Trophoblast cell (in vitro differentiated cells and primary cell): Measurements from ENCODE around the gene TBC1D5.

ENCODE experiments used
- DNase-seq, 2 donors: peaks; one replicate each; pipeline ENCODE4 v3.0.0-alpha.2; 2016
- H2AFZ ChIP-seq: 2 replicates; pipeline ENCODE4 v1.6.1; 2013; ENCODE audit warnings: low read length, moderate library complexity, mild to moderate bottlenecking; ENCODE audit not compliant: insufficient read depth, poor library complexity
- H2AK5ac ChIP-seq: 2 replicates; pipeline ENCODE4 v1.6.1; 2013; ENCODE audit warnings: mild to moderate bottlenecking, low read length
- H2BK120ac ChIP-seq: 2 replicates; pipeline ENCODE4 v1.6.1; 2013; ENCODE audit warnings: low read length, mild to moderate bottlenecking, moderate library complexity; ENCODE audit not compliant: insufficient read depth, poor library complexity
- H2BK12ac ChIP-seq: 2 replicates; pipeline ENCODE4 v1.6.1; 2013; ENCODE audit warnings: mild to moderate bottlenecking, low read length, moderate library complexity
- H2BK5ac ChIP-seq: 2 replicates; pipeline ENCODE4 v1.6.1; 2013; ENCODE audit warnings: low read length, low read depth, moderate library complexity, mild to moderate bottlenecking; ENCODE audit not compliant: poor library complexity
- H3K14ac ChIP-seq: 2 replicates; pipeline ENCODE4 v1.6.1; 2013; ENCODE audit warnings: mild to moderate bottlenecking, low read length
- H3K18ac ChIP-seq: 2 replicates; pipeline ENCODE4 v1.6.1; 2013; ENCODE audit warnings: mild to moderate bottlenecking, low read length
- H3K23ac ChIP-seq: 2 replicates; pipeline ENCODE4 v1.6.1; 2013; ENCODE audit warnings: low read length
- H3K27ac ChIP-seq: 2 replicates; pipeline ENCODE4 v1.5.1; 2013; ENCODE audit warnings: low read depth, mild to moderate bottlenecking, inconsistent platforms, low read length, moderate library complexity
- H3K27me3 ChIP-seq: 2 replicates; pipeline ENCODE4 v1.6.1; 2013; ENCODE audit warnings: inconsistent platforms, mild to moderate bottlenecking, low read length, moderate library complexity; ENCODE audit not compliant: insufficient read depth
- H3K36me3 ChIP-seq, 2 experiments: 1 replicate in 1 of 2; 2 replicates in 1 of 2; pipeline ENCODE4 v1.6.1; 2013; ENCODE audit warnings: low read length in 2 of 2, mild to moderate bottlenecking in 2 of 2, moderate library complexity in 1 of 2; ENCODE audit not compliant: insufficient read depth in 2 of 2, control insufficient read depth in 1 of 2
- H3K4ac ChIP-seq: 2 replicates; pipeline ENCODE4 v1.6.1; 2013; ENCODE audit warnings: low read depth, mild to moderate bottlenecking, low read length, moderate library complexity
- H3K4me1 ChIP-seq, 2 experiments: 1 replicate in 1 of 2; 2 replicates in 1 of 2; pipeline ENCODE4 v1.6.1; 2013; ENCODE audit warnings: low read length in 2 of 2, mild to moderate bottlenecking in 2 of 2, moderate library complexity in 1 of 2; ENCODE audit not compliant: insufficient read depth in 2 of 2, control insufficient read depth in 1 of 2
- H3K4me2 ChIP-seq: 2 replicates; pipeline ENCODE4 v1.6.1; 2013; ENCODE audit warnings: inconsistent platforms, mild to moderate bottlenecking, low read length, moderate library complexity
- H3K4me3 ChIP-seq: 2 replicates; pipeline ENCODE4 v1.5.1; 2013; ENCODE audit warnings: mild to moderate bottlenecking, low read depth, low read length, inconsistent platforms
- H3K79me1 ChIP-seq: one replicate; pipeline ENCODE4 v1.6.1; 2013; ENCODE audit warnings: low read length
- H3K79me2 ChIP-seq: 2 replicates; pipeline ENCODE4 v1.6.1; 2013; ENCODE audit warnings: low read length, mild to moderate bottlenecking; ENCODE audit not compliant: control insufficient read depth, insufficient read depth, poor library complexity
- H3K9ac ChIP-seq: 2 replicates; pipeline ENCODE4 v1.6.1; 2013; ENCODE audit warnings: mild to moderate bottlenecking, low read length
- H3K9me3 ChIP-seq: 2 replicates; pipeline ENCODE4 v1.6.1; 2013; ENCODE audit warnings: low read depth, mild to moderate bottlenecking, control low read depth, inconsistent platforms, low read length; ENCODE audit not compliant: insufficient read depth
- H4K12ac ChIP-seq: 2 replicates; pipeline ENCODE4 v1.6.1; 2013; ENCODE audit warnings: low read depth, mild to moderate bottlenecking, low read length, moderate library complexity
- H4K8ac ChIP-seq: 2 replicates; pipeline ENCODE4 v1.6.1; 2013; ENCODE audit warnings: low read depth, mild to moderate bottlenecking, low read length, moderate library complexity
- H4K91ac ChIP-seq: one replicate; pipeline ENCODE4 v1.6.1; 2013; ENCODE audit warnings: low read depth, mild to moderate bottlenecking, low read length, moderate library complexity
- WGBS: extraction: QIAGEN DNeasy Blood & Tissue Kit; methylation state at CpG from one replicate; pipeline ENCODE4 v1.1.7; 2013; ENCODE audit warnings: missing lambda C conversion rate; ENCODE audit not compliant: insufficient read length, insufficient coverage; ENCODE audit errors: extremely low coverage; 5-methylcytosine and 5-hydroxymethylcytosine counted together

Gene TBC1D5

GRCh38 chr3:17138246-17139039 is 604.0 kb downstream of the TBC1D5 start:
- H3K27ac ChIP-seq = no peak overlapping the region
- peaks cover 11% of the 10 kb centered on the region for H3K9me3 ChIP-seq
- H2AK5ac ChIP-seq = no peak overlapping the region
- no peak overlapping the region for H2BK120ac ChIP-seq
- no peak overlapping the region for H2BK5ac ChIP-seq
- no peak for DNase-seq
- no peaks in the 10 kb centered on the region for H3K79me2 ChIP-seq
- H2AFZ ChIP-seq = no peak overlapping the region
- H3K4me1 ChIP-seq = no peaks in the 10 kb centered on the region
- H4K12ac ChIP-seq = no peak overlapping the region
- H3K14ac ChIP-seq = no peak overlapping the region
- H3K18ac ChIP-seq = no peak overlapping the region
- WGBS = no CpG with 5 or more reads among the region's 7 CpGs
- no peak overlapping the region for H3K4me3 ChIP-seq
- no peak overlapping the region for H3K4me2 ChIP-seq
- H3K4ac ChIP-seq = no peak overlapping the region
- no peaks in the 10 kb centered on the region for H3K36me3 ChIP-seq
- H4K8ac ChIP-seq = no peak overlapping the region
- no peak overlapping the region for H3K23ac ChIP-seq
- H3K9ac ChIP-seq = no peak overlapping the region
- no peaks in the 10 kb centered on the region for H3K27me3 ChIP-seq
- no peak overlapping the region for H2BK12ac ChIP-seq
- no peaks in the 10 kb centered on the region for H3K79me1 ChIP-seq
- H4K91ac ChIP-seq = no peak overlapping the region

GRCh38 chr3:17137321-17137826 is 605.1 kb downstream of the TBC1D5 start:
- Histone ChIP-seq H3K23ac (no peak overlapping the region), H3K9me3 (peaks cover 11% of the 10 kb centered on the region), H2BK12ac (no peak overlapping the region), H2AK5ac (no peak overlapping the region), H3K9ac (no peak overlapping the region), H3K4me1 (no peaks in the 10 kb centered on the region), H3K4ac (no peak overlapping the region), H2BK5ac (no peak overlapping the region), H2BK120ac (no peak overlapping the region), H3K79me2 (no peaks in the 10 kb centered on the region), H3K79me1 (no peaks in the 10 kb centered on the region), H3K36me3 (no peaks in the 10 kb centered on the region), H4K8ac (no peak overlapping the region), H4K12ac (no peak overlapping the region), H2AFZ (no peak overlapping the region), H3K18ac (no peak overlapping the region), H3K4me3 (no peak overlapping the region), H3K4me2 (no peak overlapping the region), H4K91ac (no peak overlapping the region), H3K27ac (no peak overlapping the region), H3K27me3 (no peaks in the 10 kb centered on the region), H3K14ac (no peak overlapping the region)
- no CpG with 5 or more reads among the region's 5 CpGs for WGBS
- DNase-seq = no peak

GRCh38 chr3:17136136-17136721 is 606.2 kb downstream of the TBC1D5 start:
- no peak overlapping the region for H3K4ac ChIP-seq
- no peaks in the 10 kb centered on the region for H3K79me1 ChIP-seq
- H4K12ac ChIP-seq = no peak overlapping the region
- H3K9ac ChIP-seq = no peak overlapping the region
- H3K36me3 ChIP-seq = no peaks in the 10 kb centered on the region
- no peak overlapping the region for H3K14ac ChIP-seq
- WGBS = no CpG with 5 or more reads among the region's 11 CpGs
- no peak overlapping the region for H2AK5ac ChIP-seq
- no peak overlapping the region for H3K27ac ChIP-seq
- no peak overlapping the region for H3K18ac ChIP-seq
- H4K8ac ChIP-seq = no peak overlapping the region
- no peak overlapping the region for H2BK5ac ChIP-seq
- no peaks in the 10 kb centered on the region for H3K27me3 ChIP-seq
- H3K4me1 ChIP-seq = no peaks in the 10 kb centered on the region
- no peak overlapping the region for H3K4me2 ChIP-seq
- H4K91ac ChIP-seq = no peak overlapping the region
- no peak overlapping the region for H2AFZ ChIP-seq
- peaks cover 11% of the 10 kb centered on the region for H3K9me3 ChIP-seq
- no peak overlapping the region for H3K4me3 ChIP-seq
- no peak overlapping the region for H3K23ac ChIP-seq
- no peak for DNase-seq
- H2BK12ac ChIP-seq = no peak overlapping the region
- no peaks in the 10 kb centered on the region for H3K79me2 ChIP-seq
- no peak overlapping the region for H2BK120ac ChIP-seq

- H2AFZ ChIP-seq = no peak overlapping the region
- H3K27ac ChIP-seq = no peak overlapping the region
- H3K4ac ChIP-seq = no peak overlapping the region
- no peak overlapping the region for H3K4me3 ChIP-seq
- H4K91ac ChIP-seq = no peak overlapping the region
- no peak overlapping the region for H3K14ac ChIP-seq
- H2BK5ac ChIP-seq = no peak overlapping the region
- H3K23ac ChIP-seq = no peak overlapping the region
- H3K18ac ChIP-seq = no peak overlapping the region
- no peaks in the 10 kb centered on the region for H3K4me1 ChIP-seq
- no peak overlapping the region for H4K12ac ChIP-seq
- H3K9me3 ChIP-seq = peaks cover 11% of the 10 kb centered on the region
- no peak overlapping the region for H3K9ac ChIP-seq
- no peaks in the 10 kb centered on the region for H3K27me3 ChIP-seq
- H2AK5ac ChIP-seq = no peak overlapping the region
- no peak for DNase-seq
- H2BK120ac ChIP-seq = no peak overlapping the region
- no peaks in the 10 kb centered on the region for H3K36me3 ChIP-seq
- no peak overlapping the region for H2BK12ac ChIP-seq
- H3K79me1 ChIP-seq = no peaks in the 10 kb centered on the region
- H4K8ac ChIP-seq = no peak overlapping the region
- no peak overlapping the region for H3K4me2 ChIP-seq
- no peaks in the 10 kb centered on the region for H3K79me2 ChIP-seq
Observed at GRCh38 chr3:17135696-17136095, 606.7 kb downstream of the TBC1D5 start.
